Measurements from ENCODE around the gene KLHDC4. TPM values are rescaled to one million over a fixed set of nuclear protein-coding genes. Genes with fewer than 3 reads are reported as not detected.

Gene KLHDC4
- total and polyA plus RNA-seq, 2 donors from 2014 or later: 25.0 to 42.2 TPM

DNA sequence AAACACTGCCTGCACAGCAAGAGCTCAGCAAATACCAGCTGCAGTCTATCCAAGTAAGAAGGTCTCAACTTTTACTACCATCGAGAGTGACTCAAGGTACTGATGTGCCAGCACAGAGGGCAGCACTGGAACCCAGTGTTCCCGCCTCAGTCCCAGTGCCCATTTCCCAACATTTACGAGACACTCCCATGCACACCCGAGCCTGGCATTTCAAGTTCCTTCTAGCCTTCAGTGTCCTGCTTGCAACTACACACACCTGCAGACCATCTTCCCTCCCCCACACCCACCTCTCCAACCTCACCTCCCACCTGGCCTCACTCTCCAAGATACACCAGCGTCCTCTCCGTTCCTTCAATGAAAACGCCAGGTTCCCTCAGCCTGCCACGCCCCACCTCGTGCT is 3.2 kb downstream of the KLHDC4 start:
- H3K9ac ChIP-seq (ENCODE audit: low read length in 3 of 3): no peak overlapping the region
- H3K27ac ChIP-seq (ENCODE audit: low read depth in 2 of 2, low read length in 2 of 2): no peak overlapping the region
- no peaks in the 10 kb centered on the region for H3K27me3 ChIP-seq (ENCODE audit: control insufficient read depth, insufficient read depth, low read length)
- no peak for FAIRE-seq
- peaks cover 0 to 9% (median 0%) of the 10 kb centered on the region in 3 donors for H3K4me1 ChIP-seq (ENCODE audit: control insufficient read depth in 2 of 3, insufficient read depth in 2 of 3, low read depth in 1 of 3, low read length in 3 of 3)
- H3K4me3 ChIP-seq (ENCODE audit: low read length in 3 of 3): no peak overlapping the region
- TF ChIP-seq CTCF (IDR thresholded peaks at IDR 0.05; ENCODE audit: borderline replicate concordance, extremely low read depth, insufficient read depth): no peak
- DNase-seq: no peak
- H3K36me3 ChIP-seq (ENCODE audit: control insufficient read depth in 2 of 3, insufficient read depth in 3 of 3, low read length in 3 of 3): peaks cover 0 to 5% (median 2%) of the 10 kb centered on the region in 3 donors
- intact Hi-C loops (cut with DNase I): no loop called here
- H3K9me3 ChIP-seq (ENCODE audit: control insufficient read depth in 2 of 3, insufficient read depth in 1 of 3, low read length in 3 of 3): no peaks in the 10 kb centered on the region

DNA sequence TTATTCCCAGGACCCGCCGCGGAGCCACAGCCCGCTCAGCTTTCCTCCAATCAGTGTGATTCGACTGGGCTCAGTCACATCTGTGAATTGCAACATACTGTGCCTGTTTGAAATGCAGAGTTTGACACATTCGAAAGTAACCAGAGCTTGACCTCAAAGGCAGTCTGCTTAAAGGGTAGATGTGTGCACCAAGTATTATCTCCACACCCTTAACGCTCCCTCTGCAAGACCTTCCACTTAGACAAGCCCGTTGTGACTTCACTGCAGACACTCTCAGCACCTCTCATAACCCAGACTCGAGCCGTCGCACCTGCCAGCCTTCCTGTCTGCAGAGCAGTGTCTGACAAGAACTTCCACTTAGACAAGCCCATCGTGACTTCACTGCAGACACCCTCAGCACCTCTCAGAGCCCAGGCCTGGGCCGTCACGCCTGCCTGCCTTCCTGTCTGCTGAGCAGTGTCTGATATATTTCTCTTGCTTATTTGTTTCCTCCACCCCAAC is 3.7 kb downstream of the KLHDC4 start:
- FAIRE-seq (no peak), DNase-seq (no peak)
- intact Hi-C loops (cut with DNase I): no loop called here
- Histone ChIP-seq H3K27me3 (ENCODE audit: control insufficient read depth, insufficient read depth, low read length) (no peaks in the 10 kb centered on the region), H3K4me1 (ENCODE audit: control insufficient read depth in 2 of 3, insufficient read depth in 2 of 3, low read depth in 1 of 3, low read length in 3 of 3) (peaks cover 0 to 9% (median 0%) of the 10 kb centered on the region in 3 donors), H3K4me3 (ENCODE audit: low read length in 3 of 3) (no peak overlapping the region), H3K9ac (ENCODE audit: low read length in 3 of 3) (no peak overlapping the region), H3K27ac (ENCODE audit: low read depth in 2 of 2, low read length in 2 of 2) (no peak overlapping the region), H3K9me3 (ENCODE audit: control insufficient read depth in 2 of 3, insufficient read depth in 1 of 3, low read length in 3 of 3) (no peaks in the 10 kb centered on the region), H3K36me3 (ENCODE audit: control insufficient read depth in 2 of 3, insufficient read depth in 3 of 3, low read length in 3 of 3) (peaks cover 0 to 5% (median 2%) of the 10 kb centered on the region in 3 donors)
- no peak for TF ChIP-seq CTCF (IDR thresholded peaks at IDR 0.05; ENCODE audit: borderline replicate concordance, extremely low read depth, insufficient read depth)

GRCh38 chr16:87761060-87761459 is 4.7 kb downstream of the KLHDC4 start:
- intact Hi-C loops (cut with DNase I): no loop called here
- Histone ChIP-seq H3K4me3 (ENCODE audit: low read length in 3 of 3) (no peak overlapping the region), H3K27me3 (ENCODE audit: control insufficient read depth, insufficient read depth, low read length) (no peaks in the 10 kb centered on the region), H3K27ac (ENCODE audit: low read depth in 2 of 2, low read length in 2 of 2) (no peak overlapping the region), H3K4me1 (ENCODE audit: control insufficient read depth in 2 of 3, insufficient read depth in 2 of 3, low read depth in 1 of 3, low read length in 3 of 3) (peaks cover 0 to 5% (median 0%) of the 10 kb centered on the region in 3 donors), H3K36me3 (ENCODE audit: control insufficient read depth in 2 of 3, insufficient read depth in 3 of 3, low read length in 3 of 3) (peaks cover 2 to 5% (median 5%) of the 10 kb centered on the region in 3 donors), H3K9ac (ENCODE audit: low read length in 3 of 3) (no peak overlapping the region), H3K9me3 (ENCODE audit: control insufficient read depth in 2 of 3, insufficient read depth in 1 of 3, low read length in 3 of 3) (no peaks in the 10 kb centered on the region)
- FAIRE-seq: no peak
- no peak for DNase-seq
- no peak for TF ChIP-seq CTCF (IDR thresholded peaks at IDR 0.05; ENCODE audit: borderline replicate concordance, extremely low read depth, insufficient read depth)
